ENCODE measurements around the gene EXOSC7. TPM values are rescaled to one million over a fixed set of nuclear protein-coding genes. Genes with fewer than 3 reads are reported as not detected.

The EXOSC7 gene
- total RNA-seq, 1 donor from 2014 or later: 51.2 TPM

GRCh38 chr3:45012577-45012976 lies 36.5 kb downstream of the EXOSC7 start:
- Histone ChIP-seq H3K9me3 (no peaks in the 10 kb centered on the region), H3K36me3 (peaks cover 0 to 18% of the 10 kb centered on the region in 2 donors), H3K27me3 (no peaks in the 10 kb centered on the region), H3K4me3 (no peak overlapping the region), H3K4me1 (peaks cover 9 to 25% of the 10 kb centered on the region in 2 donors), H3K27ac (peak overlapping the region; percentile 72 to 90)
- no peak for DNase-seq (ENCODE audit: low spot score in 2 of 2)
- TF ChIP-seq CTCF (IDR thresholded peaks at IDR 0.05): no peak
- intact Hi-C loops (cut with DNase I): loop anchor here (2.0 to 5.0 kb wide), 2 partner anchors 14 to 35 kb away; partner anchors contain the start of genes CLEC3B, EXOSC7 and ZDHHC3

- H3K27ac ChIP-seq: no peak overlapping the region
- peaks cover 0 to 5% of the 10 kb centered on the region in 2 donors for H3K36me3 ChIP-seq
- peaks cover 0 to 7% of the 10 kb centered on the region in 2 donors for H3K4me1 ChIP-seq
- H3K9me3 ChIP-seq: no peaks in the 10 kb centered on the region
- H3K27me3 ChIP-seq: no peaks in the 10 kb centered on the region
- H3K4me3 ChIP-seq: no peak overlapping the region
- DNase-seq (ENCODE audit: low spot score in 2 of 2): no peak
- TF ChIP-seq CTCF (IDR thresholded peaks at IDR 0.05): no peak
- intact Hi-C loops (cut with DNase I): no loop called here
Observed at GRCh38 chr3:45016916-45017315, 40.9 kb downstream of the EXOSC7 start.

- Histone ChIP-seq H3K27ac (no peak overlapping the region), H3K36me3 (peaks cover 0 to 5% of the 10 kb centered on the region in 2 donors), H3K9me3 (no peaks in the 10 kb centered on the region), H3K27me3 (no peaks in the 10 kb centered on the region), H3K4me1 (peaks cover 0 to under 1% of the 10 kb centered on the region in 2 donors), H3K4me3 (no peak overlapping the region)
- DNase-seq (ENCODE audit: low spot score in 2 of 2): no peak
- intact Hi-C loops (cut with DNase I): no loop called here
- no peak for TF ChIP-seq CTCF (IDR thresholded peaks at IDR 0.05)
Observed at GRCh38 chr3:45017821-45018220, 41.8 kb downstream of the EXOSC7 start.

- no peaks in the 10 kb centered on the region for H3K27me3 ChIP-seq
- intact Hi-C loops (cut with DNase I): no loop called here
- no peak for TF ChIP-seq CTCF (IDR thresholded peaks at IDR 0.05)
- H3K36me3 ChIP-seq: no peaks in the 10 kb centered on the region
- H3K9me3 ChIP-seq: no peaks in the 10 kb centered on the region
- no peak overlapping the region for H3K4me3 ChIP-seq
- H3K27ac ChIP-seq: no peak overlapping the region
- no peak for DNase-seq (ENCODE audit: low spot score in 2 of 2)
- peaks cover 3 to 10% of the 10 kb centered on the region in 2 donors for H3K4me1 ChIP-seq
Observed at GRCh38 chr3:45020534-45020933, 44.5 kb downstream of the EXOSC7 start.

GRCh38 chr3:45021524-45022297 lies 45.7 kb downstream of the EXOSC7 start:
- H3K27me3 ChIP-seq: no peaks in the 10 kb centered on the region
- H3K9me3 ChIP-seq: no peaks in the 10 kb centered on the region
- peaks cover 14 to 21% of the 10 kb centered on the region in 2 donors for H3K4me1 ChIP-seq
- H3K36me3 ChIP-seq: no peaks in the 10 kb centered on the region
- H3K27ac ChIP-seq: no peak overlapping the region
- TF ChIP-seq CTCF (IDR thresholded peaks at IDR 0.05): no peak
- H3K4me3 ChIP-seq: no peak overlapping the region
- intact Hi-C loops (cut with DNase I): no loop called here
- DNase-seq (ENCODE audit: low spot score in 2 of 2): no peak

Measured in ascending aorta (tissue), 2 donors.